Common myeloid progenitor, CD34-positive (primary cell): Measurements from ENCODE around the gene CETN1.

Source experiments
- CTCF ChIA-PET: fragments of 350-600 bp; sonication (Branson Sonifier 250); formaldehyde crosslinking; loops from one replicate; lab custom pipeline; 2021; ENCODE audit warnings: antibody characterized with exemption; lab: Charles Lee
- POLR2A ChIA-PET: fragments of 350-600 bp; sonication (Branson Sonifier 250); formaldehyde crosslinking; loops from one replicate; lab custom pipeline; 2021; ENCODE audit warnings: antibody characterized with exemption; lab: Charles Lee
- DNase-seq, 3 donors: peaks; one replicate each; pipeline versions ENCODE4 v3.0.0 to v3.0.0-alpha.2; 2013
- H3K27ac ChIP-seq, 2 experiments: 1 replicate in 1 of 2; 2 replicates in 1 of 2; pipeline ENCODE4 v1.7.0; 2013; ENCODE audit warnings: inconsistent platforms in 2 of 2, low read length in 2 of 2, mild to moderate bottlenecking in 2 of 2, low read depth in 1 of 2, moderate library complexity in 1 of 2; ENCODE audit not compliant: severe bottlenecking in 2 of 2, insufficient read depth in 1 of 2, poor library complexity in 1 of 2
- H3K27me3 ChIP-seq, 5 experiments: replicated peaks in 2 of 5; 1 replicate in 3 of 5; 2 replicates in 2 of 5; pipeline versions ENCODE4 v1.6.1 to v1.7.0; 2013; ENCODE audit warnings: low read length in 4 of 5, mild to moderate bottlenecking in 2 of 5, moderate library complexity in 2 of 5, inconsistent platforms in 1 of 5; ENCODE audit not compliant: insufficient read depth in 5 of 5, control insufficient read depth in 4 of 5
- H3K36me3 ChIP-seq, 4 experiments: 1 replicate in 2 of 4; 2 replicates in 2 of 4; pipeline versions ENCODE4 v1.6.1 to v1.7.0; 2013; ENCODE audit warnings: low read length in 3 of 4, control low read depth in 1 of 4, mild to moderate bottlenecking in 1 of 4; ENCODE audit not compliant: control insufficient read depth in 4 of 4, insufficient read depth in 4 of 4
- H3K4me1 ChIP-seq, 4 experiments: 1 replicate in 3 of 4; 2 replicates in 1 of 4; pipeline versions ENCODE4 v1.6.1 to v1.7.1; 2013; ENCODE audit warnings: low read length in 3 of 4, mild to moderate bottlenecking in 3 of 4, control low read depth in 1 of 4, inconsistent platforms in 1 of 4, moderate library complexity in 1 of 4; ENCODE audit not compliant: control insufficient read depth in 4 of 4, insufficient read depth in 4 of 4; ENCODE audit errors: control extremely low read depth in 1 of 4
- H3K4me3 ChIP-seq, 7 experiments: 1 replicate in 4 of 7; 2 replicates in 3 of 7; pipeline versions ENCODE4 v1.5.1 to v1.7.0; 2013; ENCODE audit warnings: mild to moderate bottlenecking in 7 of 7, low read length in 6 of 7, moderate library complexity in 6 of 7, inconsistent platforms in 2 of 7, low read depth in 2 of 7, control low read depth in 1 of 7; ENCODE audit not compliant: insufficient read depth in 4 of 7, control insufficient read depth in 1 of 7; ENCODE audit errors: extremely low read depth in 1 of 7
- H3K9me3 ChIP-seq, 5 experiments: 1 replicate in 4 of 5; 2 replicates in 1 of 5; pipeline versions ENCODE4 v1.6.1 to v1.7.1; 2013; ENCODE audit warnings: low read length in 4 of 5, mild to moderate bottlenecking in 2 of 5, inconsistent platforms in 1 of 5, low read depth in 1 of 5, moderate library complexity in 1 of 5; ENCODE audit not compliant: control insufficient read depth in 4 of 5, insufficient read depth in 2 of 5; ENCODE audit errors: control extremely low read depth in 1 of 5
- WGBS: methylation state at CpG from one replicate; pipeline ENCODE4 v1.1.5; 2013; ENCODE audit not compliant: insufficient coverage; 5-methylcytosine and 5-hydroxymethylcytosine counted together

Gene CETN1

DNA sequence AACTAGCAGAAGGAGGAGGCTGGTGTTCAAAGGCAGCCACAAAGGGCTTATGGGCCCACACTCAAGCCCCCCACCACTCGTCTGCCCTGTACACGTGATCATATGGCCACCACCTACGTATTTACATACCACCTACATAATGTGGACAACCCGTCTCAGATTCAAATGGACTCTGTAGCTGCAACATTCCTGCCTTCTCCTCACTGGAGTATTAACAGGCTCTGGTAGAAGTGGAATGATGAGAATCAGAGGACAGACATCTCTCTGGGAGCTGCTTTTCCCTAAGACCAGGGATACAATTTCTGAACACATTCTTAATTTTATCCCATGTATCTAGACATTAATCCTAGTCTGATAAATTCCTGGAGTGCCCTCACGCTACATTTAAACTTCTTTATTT lies 9.5 kb upstream of the CETN1 start:
- POLR2A ChIA-PET: no interaction called here
- Histone ChIP-seq H3K27me3 (no peaks in the 10 kb centered on the region), H3K27ac (no peak overlapping the region), H3K4me3 (no peak overlapping the region), H3K9me3 (no peaks in the 10 kb centered on the region), H3K36me3 (no peaks in the 10 kb centered on the region), H3K4me1 (peaks cover 0 to 12% (median 0%) of the 10 kb centered on the region in 4 experiments)
- WGBS: 90% methylated on average over 2 of the region's 5 CpGs
- DNase-seq: no peak
- CTCF ChIA-PET: interaction anchor here (1.1 kb wide), 2 partner anchors 10 kb away, joined by 3 read pairs; no protein-coding TSS in a partner anchor

GRCh38 chr18:572091-572830 lies 7.9 kb upstream of the CETN1 start:
- ChIA-PET POLR2A (no interaction called here), CTCF (interaction anchor here (0.6 to 1.3 kb wide), 3 partner anchors 47 to 123 kb away, joined by 3 to 4 read pairs (median 3); no protein-coding TSS in a partner anchor)
- no peaks in the 10 kb centered on the region for H3K27me3 ChIP-seq
- peaks cover 0 to 12% (median 0%) of the 10 kb centered on the region in 4 experiments for H3K4me1 ChIP-seq
- no peak for DNase-seq
- H3K27ac ChIP-seq: no peak overlapping the region
- H3K36me3 ChIP-seq: no peaks in the 10 kb centered on the region
- H3K9me3 ChIP-seq: no peaks in the 10 kb centered on the region
- H3K4me3 ChIP-seq: no peak overlapping the region
- WGBS: 98% methylated on average over 6 of the region's 9 CpGs

- POLR2A ChIA-PET: no interaction called here
- no peaks in the 10 kb centered on the region for H3K27me3 ChIP-seq
- H3K36me3 ChIP-seq: no peaks in the 10 kb centered on the region
- DNase-seq: no peak
- H3K4me3 ChIP-seq: no peak overlapping the region
- peaks cover 0 to 12% (median 0%) of the 10 kb centered on the region in 4 experiments for H3K4me1 ChIP-seq
- CTCF ChIA-PET: interaction anchor here (0.6 kb wide), 1 partner anchor 123 kb away, joined by 3 read pairs; no protein-coding TSS in a partner anchor
- no peak overlapping the region for H3K27ac ChIP-seq
- H3K9me3 ChIP-seq: no peaks in the 10 kb centered on the region
These were observed 7.3 kb upstream of the CETN1 start for GRCh38 chr18:572831-573289.

GRCh38 chr18:573385-573784 lies 6.8 kb upstream of the CETN1 start:
- Histone ChIP-seq H3K27ac (no peak overlapping the region), H3K27me3 (no peaks in the 10 kb centered on the region), H3K9me3 (no peaks in the 10 kb centered on the region), H3K4me1 (peaks cover 0 to 12% (median 0%) of the 10 kb centered on the region in 4 experiments), H3K36me3 (no peaks in the 10 kb centered on the region), H3K4me3 (no peak overlapping the region)
- no peak for DNase-seq
- POLR2A ChIA-PET: no interaction called here
- WGBS: 100% methylated on average over 1 of the region's 1 CpG
- CTCF ChIA-PET: no interaction called here

- Histone ChIP-seq H3K27ac (no peak overlapping the region), H3K4me3 (no peak overlapping the region), H3K36me3 (no peaks in the 10 kb centered on the region), H3K9me3 (no peaks in the 10 kb centered on the region), H3K27me3 (no peaks in the 10 kb centered on the region), H3K4me1 (peaks cover 0 to 12% (median 0%) of the 10 kb centered on the region in 4 experiments)
- ChIA-PET POLR2A (no interaction called here), CTCF (interaction anchor here (1.3 kb wide), 1 partner anchor 27 kb away, joined by 3 read pairs; no protein-coding TSS in a partner anchor)
- DNase-seq: no peak
- 100% methylated on average over 1 of the region's 4 CpGs for WGBS
These were observed 5.9 kb upstream of the CETN1 start for GRCh38 chr18:574149-574860.

- 92% methylated on average over 1 of the region's 5 CpGs for WGBS
- Histone ChIP-seq H3K4me1 (peaks cover 0 to 7% (median 0%) of the 10 kb centered on the region in 4 experiments), H3K9me3 (no peaks in the 10 kb centered on the region), H3K36me3 (no peaks in the 10 kb centered on the region), H3K27ac (no peak overlapping the region), H3K4me3 (no peak overlapping the region), H3K27me3 (no peaks in the 10 kb centered on the region)
- DNase-seq: no peak
- ChIA-PET CTCF (interaction anchor here (1.3 kb wide), 1 partner anchor 28 kb away, joined by 3 read pairs; no protein-coding TSS in a partner anchor), POLR2A (no interaction called here)
These were observed 5.1 kb upstream of the CETN1 start for GRCh38 chr18:574865-575645.
